Stimulated activated CD4-positive, alpha-beta T cell treated with anti-CD3 and anti-CD28 coated beads, Interleukin-15, amount 100 ng/mL, for 48 hours (primary cell): Measurements from ENCODE around the gene OR5AU1.

Experiments
- DNase-seq, 2 donors: peaks; one replicate each; pipeline ENCODE4 v3.0.0-alpha.2; 2020; ENCODE audit warnings: low read depth in 2 of 2

Gene OR5AU1

GRCh38 chr14:21155963-21156362 is at the start of gene OR5AU1:
TSS of gene OR5AU1 (minus strand) at chr14:21156063. CDS start at chr14:21155872, 191 bp downstream.
- DNase-seq: no peak

- no peak for DNase-seq
Observed at GRCh38 chr14:21205026-21205677, 49.3 kb upstream of the OR5AU1 start.

- no peak for DNase-seq
Observed at GRCh38 chr14:21204167-21205025, 48.5 kb upstream of the OR5AU1 start.

GRCh38 chr14:21203470-21204166 is 47.8 kb upstream of the OR5AU1 start:
- no peak for DNase-seq

GRCh38 chr14:21202463-21203358 is 46.8 kb upstream of the OR5AU1 start:
- no peak for DNase-seq

GRCh38 chr14:21201732-21202462 is 46.0 kb upstream of the OR5AU1 start:
- no peak for DNase-seq

GRCh38 chr14:21200752-21201461 is 45.0 kb upstream of the OR5AU1 start:
- no peak for DNase-seq

GRCh38 chr14:21199611-21200560 is 44.0 kb upstream of the OR5AU1 start:
- DNase-seq: no peak

GRCh38 chr14:21197418-21198205 is 41.7 kb upstream of the OR5AU1 start:
- DNase-seq: no peak

- DNase-seq: no peak
Observed at GRCh38 chr14:21194597-21194996, 38.7 kb upstream of the OR5AU1 start.

GRCh38 chr14:21192875-21193535 is 37.1 kb upstream of the OR5AU1 start:
- no peak for DNase-seq

- no peak for DNase-seq
Observed at GRCh38 chr14:21192447-21192822, 36.6 kb upstream of the OR5AU1 start.

GRCh38 chr14:21191809-21192446 is 36.1 kb upstream of the OR5AU1 start:
- DNase-seq: peak; percentile 43 to 53

GRCh38 chr14:21191261-21191808 is 35.5 kb upstream of the OR5AU1 start:
- DNase-seq: no peak

- no peak for DNase-seq
Observed at GRCh38 chr14:21185491-21185890, 29.6 kb upstream of the OR5AU1 start.

- no peak for DNase-seq
Observed at GRCh38 chr14:21184254-21184653, 28.4 kb upstream of the OR5AU1 start.

- no peak for DNase-seq
Observed at GRCh38 chr14:21182166-21182565, 26.3 kb upstream of the OR5AU1 start.
